HG03378 (cell line): ENCODE measurements around the gene ZHX3.
A peak's percentile ranks its signal among the peaks of the same experiment; 100 is the strongest.

Source experiments
- ATAC-seq: cut with Tn5 transposase; IDR thresholded peaks from one replicate; pipeline ENCODE4 v1.9.1; 2021; ENCODE audit warnings: mild to moderate bottlenecking, moderate library complexity; ENCODE audit not compliant: unreplicated experiment

The ZHX3 gene

GRCh38 chr20:41317546-41318270, at the start of gene ZHX3:
TSS of gene ZHX3 (minus strand) at chr20:41317731. CDS start at chr20:41204916, 112,815 bp downstream.
- ATAC-seq, result peak; percentile 74

GRCh38 chr20:41367393-41367695, 49.8 kb upstream of the ZHX3 start:
- ATAC-seq, result no peak

GRCh38 chr20:41366546-41367392, 49.2 kb upstream of the ZHX3 start, which contains the start of gene EMILIN3:
TSS of gene EMILIN3 (minus strand) at chr20:41366818. CDS start at chr20:41366634, 184 bp downstream.
- no peak for ATAC-seq

- ATAC-seq, result no peak
Measured at GRCh38 chr20:41365777-41366545, 48.4 kb upstream of the ZHX3 start.

- no peak for ATAC-seq
Measured at GRCh38 chr20:41364967-41365765, 47.6 kb upstream of the ZHX3 start.

GRCh38 chr20:41364236-41364855, 46.8 kb upstream of the ZHX3 start:
- no peak for ATAC-seq

- no peak for ATAC-seq
Measured at GRCh38 chr20:41363601-41364000, 46.1 kb upstream of the ZHX3 start.

- no peak for ATAC-seq
Measured at GRCh38 chr20:41362748-41363140, 45.2 kb upstream of the ZHX3 start.

GRCh38 chr20:41361757-41362747, 44.5 kb upstream of the ZHX3 start:
- no peak for ATAC-seq

GRCh38 chr20:41360831-41361756, 43.6 kb upstream of the ZHX3 start:
- ATAC-seq, result no peak

GRCh38 chr20:41359541-41360011, 42.0 kb upstream of the ZHX3 start:
- ATAC-seq, result no peak

GRCh38 chr20:41358717-41359116, 41.2 kb upstream of the ZHX3 start:
- ATAC-seq, result no peak

- ATAC-seq, result no peak
Measured at GRCh38 chr20:41358230-41358629, 40.7 kb upstream of the ZHX3 start.

- ATAC-seq, result no peak
Measured at GRCh38 chr20:41357424-41358163, 40.1 kb upstream of the ZHX3 start.

- ATAC-seq, result no peak
Measured at GRCh38 chr20:41356951-41357350, 39.4 kb upstream of the ZHX3 start.

GRCh38 chr20:41355598-41356203, 38.2 kb upstream of the ZHX3 start:
- no peak for ATAC-seq

- ATAC-seq, result no peak
Measured at GRCh38 chr20:41355192-41355591, 37.7 kb upstream of the ZHX3 start.
